Peyer's patch (tissue), 4 donors: Measurements from ENCODE around the gene TTC23.
"Not testable (repeated sequence)": the region's sequence is repeated elsewhere in the genome, so short reads cannot be mapped to it uniquely, and the experiment has no call there.

Experiments
- CTCF ChIP-seq, 6 experiments: fragments of 450-650 bp in 4 of 6; fragments of 200-600 bp in 2 of 6; sonication (generic) in 1 of 6; IDR thresholded peaks; one replicate each; pipeline ENCODE4 v1.5.1; 2017 to 2019; ENCODE audit warnings: antibody characterized with exemption in 6 of 6, mild to moderate bottlenecking in 3 of 6, moderate library complexity in 1 of 6
- POLR2A ChIP-seq, 2 donors: fragments of 450-650 bp; IDR thresholded peaks; one replicate each; pipeline ENCODE4 v1.5.1; 2017; ENCODE audit warnings: antibody characterized with exemption in 2 of 2, mild to moderate bottlenecking in 2 of 2, moderate library complexity in 2 of 2

DNA sequence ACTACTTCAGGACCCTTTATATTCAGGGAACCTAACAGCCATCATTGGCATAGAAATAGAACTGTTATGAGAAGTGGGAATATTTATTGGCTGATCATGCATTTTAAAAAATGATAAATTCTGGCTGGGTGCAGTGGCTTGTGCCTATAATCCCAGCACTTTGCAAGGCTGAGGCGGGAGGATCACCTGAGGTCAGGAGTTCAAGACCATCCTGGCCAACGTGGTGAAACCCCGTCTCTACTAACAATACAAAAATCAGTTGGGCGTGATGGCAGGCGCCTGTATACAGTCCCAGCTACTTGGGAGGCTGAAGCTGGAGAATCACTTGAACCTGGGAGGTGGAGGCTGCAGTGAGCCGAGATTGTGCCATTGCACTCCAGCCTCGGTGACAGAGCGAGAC, 137.7 kb downstream of the TTC23 start:
- TF ChIP-seq CTCF, POLR2A (IDR thresholded peaks at IDR 0.05): not testable (repeated sequence)
